Measurements from ENCODE around the gene GCM1. TPM values are rescaled to one million over a fixed set of nuclear protein-coding genes. Genes with fewer than 3 reads are reported as not detected.

Gene GCM1
- polyA plus RNA-seq, 1 donor, result not detected

GRCh38 chr6:53130569-53131290, 17.9 kb downstream of the GCM1 start:
- DNase-seq, result no peak
- H3K36me3 ChIP-seq (ENCODE audit: control insufficient read depth, insufficient read depth, low read length), result no peaks in the 10 kb centered on the region
- H3K4me1 ChIP-seq (ENCODE audit: control insufficient read depth, insufficient read depth, low read length), result peaks cover 14% of the 10 kb centered on the region
- no CpG with 5 or more reads among the region's 6 CpGs for WGBS (ENCODE audit: insufficient coverage, low lambda C conversion rate)
- H3K27ac ChIP-seq (ENCODE audit: low read length), result no peak overlapping the region
- no peaks in the 10 kb centered on the region for H3K9me3 ChIP-seq (ENCODE audit: control insufficient read depth, low read depth, low read length)
- no peaks in the 10 kb centered on the region for H3K27me3 ChIP-seq (ENCODE audit: control insufficient read depth, insufficient read depth, low read length)
- H3K4me3 ChIP-seq (ENCODE audit: low read length), result no peak overlapping the region

- DNase-seq, result no peak
- H3K27ac ChIP-seq (ENCODE audit: low read length), result no peak overlapping the region
- H3K9me3 ChIP-seq (ENCODE audit: control insufficient read depth, low read depth, low read length), result no peaks in the 10 kb centered on the region
- no CpG with 5 or more reads among the region's 5 CpGs for WGBS (ENCODE audit: insufficient coverage, low lambda C conversion rate)
- no peaks in the 10 kb centered on the region for H3K36me3 ChIP-seq (ENCODE audit: control insufficient read depth, insufficient read depth, low read length)
- no peak overlapping the region for H3K4me3 ChIP-seq (ENCODE audit: low read length)
- H3K4me1 ChIP-seq (ENCODE audit: control insufficient read depth, insufficient read depth, low read length), result no peaks in the 10 kb centered on the region
- H3K27me3 ChIP-seq (ENCODE audit: control insufficient read depth, insufficient read depth, low read length), result no peaks in the 10 kb centered on the region
These were observed 19.8 kb downstream of the GCM1 start for GRCh38 chr6:53128842-53129241.

DNA sequence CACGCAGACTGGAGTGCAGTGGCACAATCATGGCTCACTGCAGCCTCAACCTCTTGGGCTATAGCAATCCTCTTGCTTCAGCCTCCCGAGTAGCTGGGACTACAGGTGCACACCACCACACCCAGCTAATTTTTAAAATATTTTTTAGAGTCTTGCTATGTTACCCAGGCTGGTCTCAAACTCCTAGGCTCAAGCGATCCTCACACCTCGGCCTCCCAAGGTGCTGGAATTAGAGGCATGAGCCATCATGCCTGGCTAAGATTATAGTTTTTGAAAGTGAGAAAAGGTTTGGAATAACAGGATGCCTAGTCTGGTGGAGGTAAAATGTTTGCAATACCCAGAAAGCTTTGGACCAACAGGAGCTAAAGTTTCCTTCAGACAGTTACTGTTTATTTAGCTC, 23.4 kb downstream of the GCM1 start:
- no peak for DNase-seq
- no peak overlapping the region for H3K4me3 ChIP-seq (ENCODE audit: low read length)
- no peaks in the 10 kb centered on the region for H3K27me3 ChIP-seq (ENCODE audit: control insufficient read depth, insufficient read depth, low read length)
- H3K4me1 ChIP-seq (ENCODE audit: control insufficient read depth, insufficient read depth, low read length), result no peaks in the 10 kb centered on the region
- H3K27ac ChIP-seq (ENCODE audit: low read length), result no peak overlapping the region
- H3K9me3 ChIP-seq (ENCODE audit: control insufficient read depth, low read depth, low read length), result no peaks in the 10 kb centered on the region
- 100% methylated on average over 2 of the region's 4 CpGs for WGBS (ENCODE audit: insufficient coverage, low lambda C conversion rate)
- no peaks in the 10 kb centered on the region for H3K36me3 ChIP-seq (ENCODE audit: control insufficient read depth, insufficient read depth, low read length)

DNA sequence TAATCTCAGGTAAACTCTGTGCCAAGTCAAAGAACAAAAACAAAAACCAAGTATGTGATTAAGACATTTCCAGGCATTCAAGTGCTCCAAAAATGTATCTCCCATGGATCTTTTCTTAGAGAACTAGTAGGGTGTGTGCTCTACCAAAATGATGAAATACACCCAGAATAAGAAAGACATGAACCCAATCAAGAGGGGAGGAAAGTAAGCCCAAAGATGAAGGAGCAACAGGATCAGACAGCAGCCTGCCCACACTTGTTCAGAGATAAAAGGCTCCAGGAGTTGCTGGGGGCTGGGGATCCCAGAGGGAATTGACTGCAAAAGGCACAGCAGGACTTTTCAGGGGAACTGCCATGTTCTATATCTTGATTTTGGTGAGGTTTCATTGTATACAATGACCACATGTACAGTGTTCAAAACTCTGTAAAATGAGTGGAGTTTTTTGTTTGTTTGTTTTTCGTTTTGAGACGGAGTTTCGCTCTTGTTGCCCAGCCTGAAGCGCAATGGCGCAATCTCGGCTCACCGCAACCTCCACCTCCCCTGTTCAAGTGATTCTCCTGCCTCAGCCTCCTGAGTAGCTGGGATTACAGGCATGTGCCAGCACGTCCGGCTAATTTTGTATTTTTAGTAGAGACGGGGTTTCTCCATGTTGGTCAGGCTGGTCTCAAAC, 24.4 kb downstream of the GCM1 start:
- no CpG with 5 or more reads among the region's 10 CpGs for WGBS (ENCODE audit: insufficient coverage, low lambda C conversion rate)
- no peak overlapping the region for H3K4me3 ChIP-seq (ENCODE audit: low read length)
- H3K36me3 ChIP-seq (ENCODE audit: control insufficient read depth, insufficient read depth, low read length), result no peaks in the 10 kb centered on the region
- no peaks in the 10 kb centered on the region for H3K9me3 ChIP-seq (ENCODE audit: control insufficient read depth, low read depth, low read length)
- no peaks in the 10 kb centered on the region for H3K4me1 ChIP-seq (ENCODE audit: control insufficient read depth, insufficient read depth, low read length)
- H3K27me3 ChIP-seq (ENCODE audit: control insufficient read depth, insufficient read depth, low read length), result no peaks in the 10 kb centered on the region
- no peak for DNase-seq
- H3K27ac ChIP-seq (ENCODE audit: low read length), result no peak overlapping the region

- Histone ChIP-seq H3K9me3 (ENCODE audit: control insufficient read depth, low read depth, low read length) (no peaks in the 10 kb centered on the region), H3K4me3 (ENCODE audit: low read length) (no peak overlapping the region), H3K4me1 (ENCODE audit: control insufficient read depth, insufficient read depth, low read length) (no peaks in the 10 kb centered on the region), H3K27me3 (ENCODE audit: control insufficient read depth, insufficient read depth, low read length) (no peaks in the 10 kb centered on the region), H3K36me3 (ENCODE audit: control insufficient read depth, insufficient read depth, low read length) (no peaks in the 10 kb centered on the region), H3K27ac (ENCODE audit: low read length) (no peak overlapping the region)
- no peak for DNase-seq
- WGBS (ENCODE audit: insufficient coverage, low lambda C conversion rate), result no CpG with 5 or more reads among the region's 4 CpGs
These were observed 28.8 kb downstream of the GCM1 start for GRCh38 chr6:53119772-53120409.

GRCh38 chr6:53119349-53119748, 29.3 kb downstream of the GCM1 start:
- Histone ChIP-seq H3K36me3 (ENCODE audit: control insufficient read depth, insufficient read depth, low read length) (no peaks in the 10 kb centered on the region), H3K4me1 (ENCODE audit: control insufficient read depth, insufficient read depth, low read length) (no peaks in the 10 kb centered on the region), H3K9me3 (ENCODE audit: control insufficient read depth, low read depth, low read length) (no peaks in the 10 kb centered on the region), H3K4me3 (ENCODE audit: low read length) (no peak overlapping the region), H3K27me3 (ENCODE audit: control insufficient read depth, insufficient read depth, low read length) (no peaks in the 10 kb centered on the region), H3K27ac (ENCODE audit: low read length) (no peak overlapping the region)
- no peak for DNase-seq
- 86% methylated on average over 1 of the region's 1 CpG for WGBS (ENCODE audit: insufficient coverage, low lambda C conversion rate)

DNA sequence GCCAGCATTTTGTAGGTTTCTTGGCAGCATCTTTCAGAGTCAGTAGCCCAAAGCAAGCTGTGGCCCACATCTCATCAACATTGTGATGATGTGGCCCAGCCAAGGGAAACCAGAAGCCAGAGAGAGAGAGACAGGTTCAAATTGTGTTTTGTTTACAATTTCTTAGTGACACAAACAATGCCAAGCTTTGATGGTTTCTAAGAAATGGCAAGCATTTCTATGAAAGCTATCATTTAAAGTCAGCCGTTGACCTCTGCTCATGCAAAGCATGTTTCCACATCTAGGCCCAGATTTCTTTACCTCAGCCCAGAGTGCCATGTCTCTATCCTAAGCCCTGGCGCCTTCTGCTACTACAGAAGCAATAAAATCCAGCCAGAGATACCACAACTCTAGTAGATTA, 32.9 kb downstream of the GCM1 start:
- Histone ChIP-seq H3K27ac (ENCODE audit: low read length) (no peak overlapping the region), H3K4me1 (ENCODE audit: control insufficient read depth, insufficient read depth, low read length) (peaks cover 16% of the 10 kb centered on the region), H3K4me3 (ENCODE audit: low read length) (no peak overlapping the region), H3K9me3 (ENCODE audit: control insufficient read depth, low read depth, low read length) (no peaks in the 10 kb centered on the region), H3K36me3 (ENCODE audit: control insufficient read depth, insufficient read depth, low read length) (no peaks in the 10 kb centered on the region), H3K27me3 (ENCODE audit: control insufficient read depth, insufficient read depth, low read length) (no peaks in the 10 kb centered on the region)
- WGBS (ENCODE audit: insufficient coverage, low lambda C conversion rate), result 38% methylated on average over 1 of the region's 2 CpGs
- DNase-seq, result peak in 1 of 2 donors; percentile 57

DNA sequence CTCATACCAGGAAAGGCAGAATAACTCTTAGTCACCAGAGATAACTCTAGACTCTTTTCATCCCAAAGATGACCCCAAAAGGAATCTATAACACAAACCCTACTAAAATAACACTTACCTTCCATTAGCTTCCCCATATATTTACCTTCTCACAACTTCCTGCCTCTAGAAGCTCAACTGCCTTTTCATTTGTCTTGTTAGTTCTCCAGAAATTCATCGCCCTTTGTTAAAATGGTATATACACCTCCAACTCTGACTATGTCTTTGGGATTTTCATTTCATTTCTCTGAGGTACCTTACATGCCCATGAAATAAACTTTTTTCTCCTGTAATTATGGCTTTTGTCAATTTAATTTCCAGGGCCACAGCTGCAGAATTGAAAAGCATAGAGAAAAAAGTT, 33.5 kb downstream of the GCM1 start:
- H3K36me3 ChIP-seq (ENCODE audit: control insufficient read depth, insufficient read depth, low read length), result no peaks in the 10 kb centered on the region
- H3K9me3 ChIP-seq (ENCODE audit: control insufficient read depth, low read depth, low read length), result no peaks in the 10 kb centered on the region
- no peak overlapping the region for H3K27ac ChIP-seq (ENCODE audit: low read length)
- no peak for DNase-seq
- H3K4me1 ChIP-seq (ENCODE audit: control insufficient read depth, insufficient read depth, low read length), result peaks cover 16% of the 10 kb centered on the region
- WGBS (ENCODE audit: insufficient coverage, low lambda C conversion rate), result 100% methylated on average over 1 of the region's 1 CpG
- H3K27me3 ChIP-seq (ENCODE audit: control insufficient read depth, insufficient read depth, low read length), result no peaks in the 10 kb centered on the region
- no peak overlapping the region for H3K4me3 ChIP-seq (ENCODE audit: low read length)

GRCh38 chr6:53113742-53114141, 34.9 kb downstream of the GCM1 start:
- peaks cover 16% of the 10 kb centered on the region for H3K4me1 ChIP-seq (ENCODE audit: control insufficient read depth, insufficient read depth, low read length)
- H3K9me3 ChIP-seq (ENCODE audit: control insufficient read depth, low read depth, low read length), result no peaks in the 10 kb centered on the region
- DNase-seq, result no peak
- 50% methylated on average over 1 of the region's 4 CpGs for WGBS (ENCODE audit: insufficient coverage, low lambda C conversion rate)
- H3K4me3 ChIP-seq (ENCODE audit: low read length), result no peak overlapping the region
- no peaks in the 10 kb centered on the region for H3K27me3 ChIP-seq (ENCODE audit: control insufficient read depth, insufficient read depth, low read length)
- H3K27ac ChIP-seq (ENCODE audit: low read length), result no peak overlapping the region
- H3K36me3 ChIP-seq (ENCODE audit: control insufficient read depth, insufficient read depth, low read length), result no peaks in the 10 kb centered on the region

DNA sequence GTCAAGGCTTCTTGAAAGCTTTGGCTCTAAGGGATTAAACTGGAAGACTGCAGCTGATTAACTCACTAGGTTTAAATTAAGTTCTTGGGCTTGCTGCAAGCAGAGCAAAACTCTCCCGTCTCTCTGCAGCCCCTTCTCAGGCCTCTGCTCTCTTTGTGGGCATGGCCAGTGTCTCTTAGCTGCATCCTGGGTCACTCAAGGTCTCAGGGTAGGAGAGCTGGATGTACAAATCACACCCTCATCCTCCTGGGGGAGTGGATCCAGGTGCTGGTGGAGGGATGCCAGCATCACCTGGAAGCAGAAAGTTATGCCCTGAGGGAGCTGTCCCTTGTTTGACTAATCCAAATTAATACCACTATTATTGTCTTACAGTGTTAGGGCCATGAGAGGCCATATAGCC, 35.8 kb downstream of the GCM1 start:
- peak overlapping the region; percentile 74 for H3K27ac ChIP-seq (ENCODE audit: low read length)
- peaks cover 16% of the 10 kb centered on the region for H3K4me1 ChIP-seq (ENCODE audit: control insufficient read depth, insufficient read depth, low read length)
- no peak overlapping the region for H3K4me3 ChIP-seq (ENCODE audit: low read length)
- no CpG with 5 or more reads among the region's 1 CpG for WGBS (ENCODE audit: insufficient coverage, low lambda C conversion rate)
- H3K36me3 ChIP-seq (ENCODE audit: control insufficient read depth, insufficient read depth, low read length), result no peaks in the 10 kb centered on the region
- no peaks in the 10 kb centered on the region for H3K9me3 ChIP-seq (ENCODE audit: control insufficient read depth, low read depth, low read length)
- H3K27me3 ChIP-seq (ENCODE audit: control insufficient read depth, insufficient read depth, low read length), result no peaks in the 10 kb centered on the region
- DNase-seq, result no peak

Measured in large intestine (tissue), 3 donors.